Measurements from ENCODE around the gene VRK1.

DNA sequence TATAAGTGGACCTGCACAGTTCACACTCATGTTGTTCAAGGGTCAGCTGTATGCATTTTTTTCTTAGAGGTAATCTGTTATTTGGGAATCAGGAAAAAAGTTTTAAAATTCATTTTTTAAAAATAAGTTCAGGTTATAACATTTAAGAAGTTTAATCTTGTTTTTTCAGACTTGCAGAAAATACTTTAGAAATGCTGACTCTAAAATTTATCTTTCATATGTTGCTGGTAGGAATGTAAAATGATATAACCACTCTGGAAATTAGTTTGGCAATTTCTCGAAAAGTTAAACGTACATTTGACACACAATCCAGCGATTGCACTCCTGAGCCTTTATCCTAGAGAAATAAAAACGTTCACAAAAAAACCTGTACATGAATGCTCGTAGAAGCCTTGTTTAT, 4.7 kb downstream of the VRK1 start:
- TF ChIP-seq GATA2 (IDR thresholded peaks at IDR 0.05; ENCODE audit: low read depth, low read length), result no peak
- no peak for TF ChIP-seq GATA3 (IDR thresholded peaks at IDR 0.05; ENCODE audit: low read depth, low read length)
